SK-N-SH (cell line): ENCODE measurements around the gene ATP6V1F. TPM values are rescaled to one million over a fixed set of nuclear protein-coding genes. Genes with fewer than 3 reads are reported as not detected.

Experiments used
- CTCF ChIA-PET: fragments of 300-600, 350-600 bp; formaldehyde crosslinking; extraction: SDS; loops from one replicate; lab custom pipeline; 2021; lab: Yijun Ruan, JAX
- POLR2A ChIA-PET: fragments of 350-600 bp; sonication (Branson Sonifier 250); formaldehyde crosslinking; extraction: SDS; loops from one replicate; lab custom pipeline; 2020; ENCODE audit warnings: antibody characterized with exemption, inconsistent platforms; lab: Yijun Ruan, JAX
- DNase-seq: peaks from one replicate; pipeline ENCODE4 v3.0.0; 2012
- H2AFZ ChIP-seq: fragments of 200-600 bp; sonication (generic); 2 replicates; pipeline ENCODE4 v1.8.1; 2016; ENCODE audit warnings: antibody characterized with exemption, mild to moderate bottlenecking, low read depth
- H3F3A ChIP-seq: fragments of 200-600 bp; sonication (generic); replicated peaks from 2 replicates; pipeline ENCODE3; 2016; ENCODE audit warnings: antibody characterized with exemption, mild to moderate bottlenecking; ENCODE audit not compliant: insufficient read depth
- H3K27ac ChIP-seq, 2 experiments: fragments of 200-500 bp in 1 of 2; fragments of 200-600 bp in 1 of 2; sonication (Bioruptor generic) in 1 of 2; sonication (generic), shearing (Covaris generic) in 1 of 2; 2 replicates each; pipeline versions ENCODE4 v1.5.1 to v1.6.1; 2014 to 2016; ENCODE audit warnings: low read depth in 2 of 2, inconsistent platforms in 1 of 2, low read length in 1 of 2, mild to moderate bottlenecking in 1 of 2, mixed read lengths in 1 of 2
- H3K27me3 ChIP-seq: fragments of 200-600 bp; sonication (generic), shearing (Covaris generic); 2 replicates; pipeline ENCODE4 v1.6.1; 2016; ENCODE audit warnings: mixed run types; ENCODE audit not compliant: insufficient read depth
- H3K36me3 ChIP-seq, 2 experiments: fragments of 200-500 bp in 1 of 2; fragments of 200-600 bp in 1 of 2; sonication (Bioruptor generic) in 1 of 2; sonication (generic) in 1 of 2; replicated peaks in 1 of 2; 2 replicates each; pipeline versions ENCODE3 to v1.5.1; 2014 to 2016; ENCODE audit warnings: low read length in 1 of 2, mild to moderate bottlenecking in 1 of 2; ENCODE audit not compliant: insufficient read depth in 2 of 2, control insufficient read depth in 1 of 2
- H3K4me1 ChIP-seq, 2 experiments: fragments of 200-500 bp in 1 of 2; fragments of 200-600 bp in 1 of 2; sonication (Bioruptor generic) in 1 of 2; sonication (generic), shearing (Covaris generic) in 1 of 2; 2 replicates each; pipeline versions ENCODE4 v1.5.1 to v1.6.1; 2014 to 2016; ENCODE audit warnings: low read depth in 1 of 2, low read length in 1 of 2, mixed run types in 1 of 2; ENCODE audit not compliant: insufficient read depth in 2 of 2, control insufficient read depth in 1 of 2
- H3K4me2 ChIP-seq: fragments of 200-600 bp; sonication (generic), shearing (Covaris generic); 2 replicates; pipeline ENCODE4 v1.6.1; 2017; ENCODE audit warnings: mixed run types
- H3K4me3 ChIP-seq, 2 experiments: fragments of 200-500 bp in 1 of 2; fragments of 200-600 bp in 1 of 2; sonication (Bioruptor generic) in 1 of 2; sonication (generic), shearing (Covaris generic) in 1 of 2; 2 replicates each; pipeline versions ENCODE4 v1.5.1 to v1.8.1; 2014 to 2016; ENCODE audit warnings: low read depth in 2 of 2, inconsistent platforms in 1 of 2, low read length in 1 of 2, mild to moderate bottlenecking in 1 of 2, mixed read lengths in 1 of 2, moderate library complexity in 1 of 2
- H3K79me2 ChIP-seq: fragments of 200-600 bp; sonication (generic); 2 replicates; pipeline ENCODE4 v1.8.1; 2017; ENCODE audit warnings: mild to moderate bottlenecking; ENCODE audit not compliant: insufficient read depth
- H3K9ac ChIP-seq: fragments of 200-600 bp; sonication (generic); 2 replicates; pipeline ENCODE4 v1.6.1; 2017; ENCODE audit warnings: mixed run types
- H3K9me2 ChIP-seq: fragments of 200-600 bp; sonication (generic); 2 replicates; pipeline ENCODE4 v1.6.1; 2017; ENCODE audit warnings: mixed run types
- H3K9me3 ChIP-seq: fragments of 200-600 bp; sonication (generic); 2 replicates; pipeline ENCODE4 v1.6.1; 2017; ENCODE audit warnings: mixed run types, mild to moderate bottlenecking, moderate library complexity
- H4K20me1 ChIP-seq: fragments of 200-600 bp; sonication (generic); 2 replicates; pipeline ENCODE4 v1.6.1; 2017; ENCODE audit warnings: mild to moderate bottlenecking, mixed run types; ENCODE audit not compliant: insufficient read depth
- GABPA ChIP-seq: IDR thresholded peaks from 2 replicates; pipeline ENCODE4 v1.4.0; 2012; ENCODE audit warnings: low read depth, mild to moderate bottlenecking
- GATA2 ChIP-seq: sonication (generic); formaldehyde crosslinking; IDR thresholded peaks from 2 replicates; pipeline ENCODE4 v1.5.0; 2020; ENCODE audit warnings: mild to moderate bottlenecking, missing genetic modification reagents
- JUND ChIP-seq: IDR thresholded peaks from 2 replicates; pipeline ENCODE4 v1.4.0; 2012
- MEF2A ChIP-seq: IDR thresholded peaks from 2 replicates; pipeline ENCODE4 v1.4.0; 2012; ENCODE audit warnings: low read depth, borderline replicate concordance
- MXI1 ChIP-seq: IDR thresholded peaks from 2 replicates; pipeline ENCODE4 v1.6.1; 2012; ENCODE audit warnings: mild to moderate bottlenecking, low read depth, low read length, improper control_type of control experiment
- NFIC ChIP-seq: IDR thresholded peaks from 2 replicates; pipeline ENCODE4 v1.4.0; 2012; ENCODE audit warnings: borderline replicate concordance
- RAD21 ChIP-seq: IDR thresholded peaks from 2 replicates; pipeline ENCODE4 v1.6.1; 2012; ENCODE audit warnings: mild to moderate bottlenecking, low read length
- RCOR1 ChIP-seq: fragments of 150-350 bp; IDR thresholded peaks from 2 replicates; pipeline ENCODE4 v1.6.1; 2017; ENCODE audit warnings: antibody characterized with exemption, low read length
- RXRA ChIP-seq: IDR thresholded peaks from 2 replicates; pipeline ENCODE4 v1.4.0; 2012; ENCODE audit warnings: low read depth, mild to moderate bottlenecking, borderline replicate concordance
- SIN3A ChIP-seq: IDR thresholded peaks from 2 replicates; pipeline ENCODE4 v1.6.1; 2012; ENCODE audit warnings: low read depth, mild to moderate bottlenecking, low read length, moderate library complexity, borderline replicate concordance
- SMC3 ChIP-seq: IDR thresholded peaks from 2 replicates; pipeline ENCODE4 v1.6.1; 2012; ENCODE audit warnings: low read depth, low read length, improper control_type of control experiment
- TCF12 ChIP-seq: IDR thresholded peaks from 2 replicates; pipeline ENCODE4 v1.4.0; 2012
- YY1 ChIP-seq: IDR thresholded peaks from 2 replicates; pipeline ENCODE4 v1.4.0; 2012; ENCODE audit warnings: low read depth, mild to moderate bottlenecking
- WGBS: methylation state at CpG from one replicate; pipeline ENCODE4 v1.1.6; 2017; ENCODE audit warnings: low lambda C conversion rate; 5-methylcytosine and 5-hydroxymethylcytosine counted together
- polyA plus RNA-seq, 3 experiments: library from polyadenylated mRNA; depleted of rRNA; stranded (reverse); fragments of >200 nt; gene quantifications; 2 replicates each; pipeline ENCODE4 v1.2.3, GENCODE V29; 2012
- TF ChIP-seq, protein P1 (sequence below): fragments of 200-600 bp; sonication (generic); IDR thresholded peaks from 2 replicates; pipeline ENCODE4 v1.6.1; 2017; ENCODE audit warnings: antibody characterized with exemption, mild to moderate bottlenecking, moderate library complexity

ATP6V1F gene
- polyA plus RNA-seq, 1 of the 3 experiments (the other 2 are of a cell fraction), result 495 TPM

DNA sequence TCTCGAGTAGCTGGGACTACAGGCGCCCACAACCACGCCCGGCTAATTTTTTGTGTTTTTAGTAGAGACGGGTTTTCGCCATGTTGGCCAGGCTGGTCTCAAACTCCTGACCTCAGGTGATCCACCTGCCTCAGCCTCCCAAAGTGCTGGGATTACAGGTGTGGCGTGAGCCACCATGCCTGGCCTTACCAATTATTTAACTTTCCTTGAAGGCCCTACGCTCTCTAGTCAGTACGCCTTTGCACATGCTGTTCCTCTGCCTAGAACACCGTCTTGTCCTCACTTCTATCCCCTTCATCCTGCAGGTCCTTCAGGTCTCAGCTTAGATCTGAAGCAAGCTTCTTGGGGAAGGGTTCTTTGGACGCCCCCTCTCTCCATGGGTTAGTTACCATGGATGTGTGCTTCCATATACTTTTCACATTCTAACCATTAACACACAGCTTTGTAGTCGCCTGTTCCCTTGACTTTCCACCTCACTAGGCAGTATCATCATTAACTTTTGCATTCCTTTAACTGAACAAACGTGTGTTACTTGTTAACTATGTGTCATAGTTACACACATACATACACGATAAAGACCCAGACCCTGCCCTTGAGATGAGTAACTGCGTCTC lies 592 bp upstream of the ATP6V1F start:
- Histone ChIP-seq H3K4me2 (peak overlapping the region; percentile 88), H3K4me3 (peak overlapping the region; percentile 89 to 95), H3K27me3 (no peaks in the 10 kb centered on the region), H3K79me2 (peaks cover 21% of the 10 kb centered on the region), H3K9me2 (no peaks in the 10 kb centered on the region), H2AFZ (peak overlapping the region; percentile 88), H3K36me3 (peaks cover 13 to 19% of the 10 kb centered on the region in 2 experiments), H3K27ac (peak overlapping the region; percentile 43 to 72; a peak in 3 of 4 replicates), H3F3A (peaks cover 41% of the 10 kb centered on the region), H3K9ac (peak overlapping the region; percentile 12; the same call in 1 of the 2 replicates), H4K20me1 (peaks cover 9% of the 10 kb centered on the region; the same call in 1 of the 2 replicates), H3K9me3 (no peaks in the 10 kb centered on the region), H3K4me1 (peaks cover 0 to 18% of the 10 kb centered on the region in 2 experiments; a peak in 1 of 4 replicates)
- no peak for DNase-seq
- TF ChIP-seq NFIC (no peak), YY1 (no peak), RCOR1 (no peak), TCF12 (no peak), GATA2 (CRISPR knock-in tag) (no peak), MEF2A (no peak)
- POLR2A ChIA-PET, result interaction anchor here (0.9 to 1.0 kb wide), 3 partner anchors 10 to 70 kb away, joined by 3 to 4 read pairs (median 4); no protein-coding TSS in a partner anchor
- WGBS, result 75% methylated on average over 15 of the region's 15 CpGs
- CTCF ChIA-PET, result interaction anchor here (0.6 to 4.3 kb wide), 19 partner anchors 12 to 515 kb away, joined by 3 to 42 read pairs (median 5); partner anchors contain the start of gene CCDC136

DNA sequence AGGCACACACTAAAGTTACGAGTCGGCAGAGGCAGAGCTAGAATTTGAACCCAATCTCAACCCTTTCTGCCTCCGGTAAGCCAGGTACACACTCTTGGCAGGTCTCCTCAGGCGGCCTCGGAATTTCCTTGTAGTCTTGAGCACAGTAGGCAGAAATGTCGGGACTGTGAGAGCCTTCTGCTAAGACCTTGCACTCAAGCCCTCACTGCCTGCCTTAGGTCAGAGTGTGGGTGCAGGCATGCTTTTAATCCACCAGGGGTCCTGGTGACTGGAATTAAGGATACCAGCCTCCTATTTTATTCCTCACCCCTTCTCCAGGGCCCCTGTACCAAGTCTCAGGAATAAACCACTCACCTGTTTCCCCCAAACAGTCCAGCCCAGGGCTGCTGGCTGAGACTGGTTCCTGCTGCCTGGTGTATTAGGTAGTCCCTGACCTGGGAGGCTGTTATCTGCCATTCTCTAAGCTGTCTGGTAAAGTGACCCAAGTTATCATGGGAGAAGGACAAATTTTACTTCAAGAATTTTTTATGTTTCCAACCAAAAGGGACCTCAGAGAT lies 855 bp downstream of the ATP6V1F start:
- Histone ChIP-seq H3K9me3 (no peaks in the 10 kb centered on the region), H3F3A (peaks cover 48% of the 10 kb centered on the region), H3K4me2 (peak overlapping the region; percentile 88), H3K27ac (peak overlapping the region in 1 of 2 experiments; percentile 60; a peak in 3 of 4 replicates), H3K36me3 (peaks cover 13 to 19% of the 10 kb centered on the region in 2 experiments), H3K27me3 (no peaks in the 10 kb centered on the region), H2AFZ (peak overlapping the region; percentile 72; the same call in 1 of the 2 replicates), H3K9me2 (no peaks in the 10 kb centered on the region), H3K9ac (peak overlapping the region; percentile 81), H3K79me2 (peaks cover 21% of the 10 kb centered on the region), H3K4me3 (peak overlapping the region; percentile 89 to 95), H3K4me1 (peaks cover 0 to 25% of the 10 kb centered on the region in 2 experiments; a peak in 1 of 4 replicates), H4K20me1 (peaks cover 18% of the 10 kb centered on the region)
- 3% methylated on average over 6 of the region's 6 CpGs for WGBS
- TF ChIP-seq, protein P1, sequence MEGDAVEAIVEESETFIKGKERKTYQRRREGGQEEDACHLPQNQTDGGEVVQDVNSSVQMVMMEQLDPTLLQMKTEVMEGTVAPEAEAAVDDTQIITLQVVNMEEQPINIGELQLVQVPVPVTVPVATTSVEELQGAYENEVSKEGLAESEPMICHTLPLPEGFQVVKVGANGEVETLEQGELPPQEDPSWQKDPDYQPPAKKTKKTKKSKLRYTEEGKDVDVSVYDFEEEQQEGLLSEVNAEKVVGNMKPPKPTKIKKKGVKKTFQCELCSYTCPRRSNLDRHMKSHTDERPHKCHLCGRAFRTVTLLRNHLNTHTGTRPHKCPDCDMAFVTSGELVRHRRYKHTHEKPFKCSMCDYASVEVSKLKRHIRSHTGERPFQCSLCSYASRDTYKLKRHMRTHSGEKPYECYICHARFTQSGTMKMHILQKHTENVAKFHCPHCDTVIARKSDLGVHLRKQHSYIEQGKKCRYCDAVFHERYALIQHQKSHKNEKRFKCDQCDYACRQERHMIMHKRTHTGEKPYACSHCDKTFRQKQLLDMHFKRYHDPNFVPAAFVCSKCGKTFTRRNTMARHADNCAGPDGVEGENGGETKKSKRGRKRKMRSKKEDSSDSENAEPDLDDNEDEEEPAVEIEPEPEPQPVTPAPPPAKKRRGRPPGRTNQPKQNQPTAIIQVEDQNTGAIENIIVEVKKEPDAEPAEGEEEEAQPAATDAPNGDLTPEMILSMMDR, result peak; percentile 80
- TF ChIP-seq GATA2 (CRISPR knock-in tag), result peak; percentile 61; the same call in 1 of the 2 replicates
- TF ChIP-seq NFIC, result no peak
- TF ChIP-seq RAD21, result peak; percentile 53
- TF ChIP-seq MXI1, result peak; percentile 68; the same call in 1 of the 2 replicates
- no peak for TF ChIP-seq RXRA
- no peak for TF ChIP-seq GABPA
- no peak for TF ChIP-seq JUND
- TF ChIP-seq SIN3A, result peak; percentile 52; the same call in 1 of the 2 replicates
- TF ChIP-seq SMC3, result peak; percentile 50; the same call in 1 of the 2 replicates
- ChIA-PET CTCF (interaction anchor here (0.7 to 4.3 kb wide), 33 partner anchors 10 to 476 kb away, joined by 3 to 42 read pairs (median 4); partner anchors contain the start of gene CCDC136), POLR2A (interaction anchor here (1.1 kb wide), 1 partner anchor 32 kb away, joined by 3 read pairs; no protein-coding TSS in a partner anchor)
- peak; percentile 91 for DNase-seq
